ENCODE data around the gene MACROD2.

- TF ChIP-seq, protein P1, sequence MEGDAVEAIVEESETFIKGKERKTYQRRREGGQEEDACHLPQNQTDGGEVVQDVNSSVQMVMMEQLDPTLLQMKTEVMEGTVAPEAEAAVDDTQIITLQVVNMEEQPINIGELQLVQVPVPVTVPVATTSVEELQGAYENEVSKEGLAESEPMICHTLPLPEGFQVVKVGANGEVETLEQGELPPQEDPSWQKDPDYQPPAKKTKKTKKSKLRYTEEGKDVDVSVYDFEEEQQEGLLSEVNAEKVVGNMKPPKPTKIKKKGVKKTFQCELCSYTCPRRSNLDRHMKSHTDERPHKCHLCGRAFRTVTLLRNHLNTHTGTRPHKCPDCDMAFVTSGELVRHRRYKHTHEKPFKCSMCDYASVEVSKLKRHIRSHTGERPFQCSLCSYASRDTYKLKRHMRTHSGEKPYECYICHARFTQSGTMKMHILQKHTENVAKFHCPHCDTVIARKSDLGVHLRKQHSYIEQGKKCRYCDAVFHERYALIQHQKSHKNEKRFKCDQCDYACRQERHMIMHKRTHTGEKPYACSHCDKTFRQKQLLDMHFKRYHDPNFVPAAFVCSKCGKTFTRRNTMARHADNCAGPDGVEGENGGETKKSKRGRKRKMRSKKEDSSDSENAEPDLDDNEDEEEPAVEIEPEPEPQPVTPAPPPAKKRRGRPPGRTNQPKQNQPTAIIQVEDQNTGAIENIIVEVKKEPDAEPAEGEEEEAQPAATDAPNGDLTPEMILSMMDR (IDR thresholded peaks at IDR 0.05), result no peak
- TF ChIP-seq ZFX (IDR thresholded peaks at IDR 0.05; ENCODE audit: borderline replicate concordance), result no peak
Observed at GRCh38 chr20:15837563-15837962, 1842.2 kb downstream of the MACROD2 start.
